GM12878 (cell line): ENCODE measurements around the gene NUDT12. TPM values are rescaled to one million over a fixed set of nuclear protein-coding genes. Genes with fewer than 3 reads are reported as not detected.

ENCODE experiments used
- ATAC-seq: fragments of 200-7000 bp; cut with Tn5 transposase; 3 replicates; pipeline ENCODE4 v1.9.1; 2020; ENCODE audit warnings: mild to moderate bottlenecking, moderate library complexity
- BruUV-seq: library from RNA; stranded (reverse); fragments of 400-500 nt; replicated peaks from 2 replicates; lab custom pipeline; 2021; lab: Mats Ljungman, UMichigan
- CTCF ChIA-PET: fragments of 300-600 bp; sonication (Branson Sonifier 250); formaldehyde crosslinking; extraction: SDS; loops from one replicate; lab custom pipeline; 2021; ENCODE audit warnings: inconsistent platforms; lab: Yijun Ruan, JAX
- POLR2A ChIA-PET: fragments of 350-600 bp; formaldehyde crosslinking; extraction: SDS; loops from one replicate; lab custom pipeline; 2021; ENCODE audit warnings: inconsistent platforms; lab: Charles Lee
- RAD21 ChIA-PET: fragments of 300-600 bp; sonication (Branson Sonifier 250); formaldehyde crosslinking; loops from one replicate; lab custom pipeline; 2023; ENCODE audit warnings: antibody characterized with exemption; ENCODE audit not compliant: unreplicated experiment; lab: Charles Lee
- SMC1A ChIA-PET: fragments of 300-600 bp; sonication (Branson Sonifier 250); formaldehyde crosslinking; loops from one replicate; lab custom pipeline; 2023; ENCODE audit not compliant: unreplicated experiment, uncharacterized antibody; lab: Charles Lee
- DNase-seq: peaks from one replicate; pipeline ENCODE4 v3.0.0-alpha.2; 2011; ENCODE audit warnings: low read depth, low spot score
- FAIRE-seq: peaks from 3 replicates; lab custom pipeline; 2011; peaks lifted over from hg19 to GRCh38; lab: Jason Lieb, UNC
- H2AFZ ChIP-seq: 2 replicates; pipeline ENCODE4 v1.6.0; 2011; ENCODE audit warnings: low read depth, low read length, control low read depth; ENCODE audit not compliant: control insufficient read depth
- H3K27ac ChIP-seq: 2 replicates; pipeline ENCODE4 v1.5.1; 2011; ENCODE audit warnings: control low read depth; ENCODE audit not compliant: control insufficient read depth, insufficient read depth
- H3K27me3 ChIP-seq, 2 experiments: replicated peaks in 1 of 2; 2 replicates each; pipeline versions ENCODE4 v1.6.0 to v1.6.1; 2011; ENCODE audit warnings: low read length in 1 of 2; ENCODE audit not compliant: control insufficient read depth in 2 of 2, insufficient read depth in 2 of 2
- H3K36me3 ChIP-seq, 2 experiments: 2 replicates each; pipeline ENCODE4 v1.5.1; 2011; ENCODE audit warnings: low read length in 1 of 2; ENCODE audit not compliant: control insufficient read depth in 2 of 2, insufficient read depth in 2 of 2
- H3K4me1 ChIP-seq: 2 replicates; pipeline ENCODE4 v1.6.1; 2011; ENCODE audit warnings: mild to moderate bottlenecking, low read length, moderate library complexity, mixed read lengths; ENCODE audit not compliant: control insufficient read depth, insufficient read depth
- H3K4me2 ChIP-seq: 2 replicates; pipeline ENCODE4 v1.6.0; 2011; ENCODE audit warnings: control low read depth; ENCODE audit not compliant: control insufficient read depth, insufficient read depth
- H3K4me3 ChIP-seq: fragments of 200-600 bp; sonication (generic); 2 replicates; pipeline ENCODE4 v1.5.1; 2016
- H3K79me2 ChIP-seq: 2 replicates; pipeline ENCODE4 v1.6.0; 2011; ENCODE audit warnings: low read length; ENCODE audit not compliant: control insufficient read depth, insufficient read depth
- H3K9ac ChIP-seq: 2 replicates; pipeline ENCODE4 v1.8.0; 2011; ENCODE audit warnings: low read length, control low read depth, mixed read lengths; ENCODE audit not compliant: control insufficient read depth, insufficient read depth
- H3K9me3 ChIP-seq: replicated peaks from 3 replicates; pipeline ENCODE4 v1.5.1; 2011; ENCODE audit warnings: mild to moderate bottlenecking, low read length; ENCODE audit not compliant: control insufficient read depth, insufficient read depth
- H4K20me1 ChIP-seq: 2 replicates; pipeline ENCODE4 v1.6.0; 2011; ENCODE audit not compliant: control insufficient read depth, insufficient read depth
- CUX1 ChIP-seq: IDR thresholded peaks from 2 replicates; pipeline ENCODE4 v1.6.1; 2012; ENCODE audit warnings: improper control_type of control experiment, low read depth, low read length; ENCODE audit not compliant: insufficient replicate concordance
- PML ChIP-seq: IDR thresholded peaks from 2 replicates; pipeline ENCODE4 v1.6.1; 2012; ENCODE audit warnings: low read length, inconsistent platforms
- POU2F2 ChIP-seq: IDR thresholded peaks from 3 replicates; pipeline ENCODE4 v1.6.1; 2011; ENCODE audit warnings: low read depth, mild to moderate bottlenecking, low read length, borderline replicate concordance
- SREBF2 ChIP-seq: IDR thresholded peaks from 2 replicates; pipeline ENCODE4 v1.6.1; 2012; ENCODE audit warnings: mild to moderate bottlenecking, low read length
- TBL1XR1 ChIP-seq: IDR thresholded peaks from 2 replicates; pipeline ENCODE4 v1.6.1; 2012; ENCODE audit warnings: low read depth, low read length, improper control_type of control experiment
- WGBS: methylation state at CpG from one replicate; pipeline ENCODE4 v1.1.6; 2016; ENCODE audit warnings: low lambda C conversion rate; ENCODE audit not compliant: insufficient replicate concordance, insufficient coverage; ENCODE audit errors: missing lambda C conversion rate; 5-methylcytosine and 5-hydroxymethylcytosine counted together
- in situ Hi-C: fragments of 300-500 bp; cut with MboI; formaldehyde crosslinking; loops from 9 replicates; pipeline ENCODE4 v1.14.3; 2018; ENCODE audit warnings: mixed read lengths
- intact Hi-C: fragments of 100-400 bp; cut with micrococcal nuclease; formaldehyde crosslinking; loops from one replicate; pipeline ENCODE4 v1.14.2; 2022; ENCODE audit not compliant: unreplicated experiment
- polyA plus RNA-seq, 11 experiments: library from polyadenylated mRNA; depleted of rRNA in 4 of 11; unstranded in 6 of 11; stranded (reverse) in 5 of 11; fragments of >200 nt; fragmentation: Nextera tagmentation in 4 of 11; fragmentation: Illumina TruSeq in 1 of 11; extraction: Ambion mirVana in 4 of 11; extraction: Trizol in 1 of 11; gene quantifications; 1 replicate in 1 of 11; 2 replicates in 10 of 11; pipeline versions ENCODE4 v1.2.1 to v1.2.3, GENCODE V29; 2011 to 2016; ENCODE audit warnings: inconsistent platforms in 2 of 11, missing spikeins in 2 of 11, low read depth in 1 of 11
- total RNA-seq, 4 experiments: library from RNA; depleted of rRNA in 3 of 4; stranded (reverse); fragments of >200 nt in 3 of 4; fragmentation: Illumina TruSeq in 1 of 4; extraction: Trizol in 1 of 4; gene quantifications; 2 replicates each; pipeline versions ENCODE4 v1.2.1 to v1.2.3, GENCODE V29; 2013 to 2021
- TF ChIP-seq, protein P1 (sequence below): fragments of 450-650 bp; IDR thresholded peaks from 2 replicates; pipeline ENCODE4 v1.6.1; 2016; ENCODE audit warnings: mild to moderate bottlenecking, moderate library complexity, borderline replicate concordance

NUDT12 gene
- total and polyA plus RNA-seq, 10 of the 15 experiments (the other 5 are each of a cell fraction or from before 2014, with no cell fraction given) = 2.9 to 9.0 (median 5.2) TPM

- Histone ChIP-seq H3K36me3 (no peaks in the 10 kb centered on the region), H2AFZ (no peak overlapping the region), H3K9ac (no peak overlapping the region), H3K27ac (no peak overlapping the region), H3K4me2 (no peak overlapping the region), H3K4me3 (no peak overlapping the region), H3K4me1 (no peaks in the 10 kb centered on the region), H3K79me2 (no peaks in the 10 kb centered on the region), H3K9me3 (no peaks in the 10 kb centered on the region), H4K20me1 (no peaks in the 10 kb centered on the region), H3K27me3 (no peaks in the 10 kb centered on the region)
- WGBS = 100% methylated on average over 3 of the region's 3 CpGs
- RAD21 ChIA-PET = no interaction called here
- intact Hi-C loops = no loop called here
- CTCF ChIA-PET = interaction anchor here (0.8 to 1.3 kb wide), 2 partner anchors 11 to 21 kb away, joined by 3 read pairs; no protein-coding TSS in a partner anchor
- no TSS peak for BruUV-seq
- SMC1A ChIA-PET = interaction anchor here (0.6 to 1.4 kb wide), 4 partner anchors 25 to 378 kb away, joined by 3 to 6 read pairs (median 3); no protein-coding TSS in a partner anchor
- TF ChIP-seq POU2F2 (no peak), PML (no peak), TBL1XR1 (no peak), SREBF2 (no peak), CUX1 (no peak)
- TF ChIP-seq, protein P1, sequence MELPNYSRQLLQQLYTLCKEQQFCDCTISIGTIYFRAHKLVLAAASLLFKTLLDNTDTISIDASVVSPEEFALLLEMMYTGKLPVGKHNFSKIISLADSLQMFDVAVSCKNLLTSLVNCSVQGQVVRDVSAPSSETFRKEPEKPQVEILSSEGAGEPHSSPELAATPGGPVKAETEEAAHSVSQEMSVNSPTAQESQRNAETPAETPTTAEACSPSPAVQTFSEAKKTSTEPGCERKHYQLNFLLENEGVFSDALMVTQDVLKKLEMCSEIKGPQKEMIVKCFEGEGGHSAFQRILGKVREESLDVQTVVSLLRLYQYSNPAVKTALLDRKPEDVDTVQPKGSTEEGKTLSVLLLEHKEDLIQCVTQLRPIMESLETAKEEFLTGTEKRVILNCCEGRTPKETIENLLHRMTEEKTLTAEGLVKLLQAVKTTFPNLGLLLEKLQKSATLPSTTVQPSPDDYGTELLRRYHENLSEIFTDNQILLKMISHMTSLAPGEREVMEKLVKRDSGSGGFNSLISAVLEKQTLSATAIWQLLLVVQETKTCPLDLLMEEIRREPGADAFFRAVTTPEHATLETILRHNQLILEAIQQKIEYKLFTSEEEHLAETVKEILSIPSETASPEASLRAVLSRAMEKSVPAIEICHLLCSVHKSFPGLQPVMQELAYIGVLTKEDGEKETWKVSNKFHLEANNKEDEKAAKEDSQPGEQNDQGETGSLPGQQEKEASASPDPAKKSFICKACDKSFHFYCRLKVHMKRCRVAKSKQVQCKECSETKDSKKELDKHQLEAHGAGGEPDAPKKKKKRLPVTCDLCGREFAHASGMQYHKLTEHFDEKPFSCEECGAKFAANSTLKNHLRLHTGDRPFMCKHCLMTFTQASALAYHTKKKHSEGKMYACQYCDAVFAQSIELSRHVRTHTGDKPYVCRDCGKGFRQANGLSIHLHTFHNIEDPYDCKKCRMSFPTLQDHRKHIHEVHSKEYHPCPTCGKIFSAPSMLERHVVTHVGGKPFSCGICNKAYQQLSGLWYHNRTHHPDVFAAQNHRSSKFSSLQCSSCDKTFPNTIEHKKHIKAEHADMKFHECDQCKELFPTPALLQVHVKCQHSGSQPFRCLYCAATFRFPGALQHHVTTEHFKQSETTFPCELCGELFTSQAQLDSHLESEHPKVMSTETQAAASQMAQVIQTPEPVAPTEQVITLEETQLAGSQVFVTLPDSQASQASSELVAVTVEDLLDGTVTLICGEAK = no peak
- in situ Hi-C loops = no loop called here
- FAIRE-seq (no peak), ATAC-seq (no peak), DNase-seq (no peak)
- POLR2A ChIA-PET = interaction anchor here (0.6 to 0.9 kb wide), 2 partner anchors 303 to 802 kb away, joined by 3 to 4 read pairs; partner anchors contain the start of gene MACIR
These were observed 1.8 kb downstream of the NUDT12 start for GRCh38 chr5:103560826-103561225.
